Esophagus muscularis mucosa (tissue), 4 donors: Measurements from ENCODE around the gene PMAIP1.

Experiments
- CTCF ChIP-seq, 3 experiments: fragments of 200-600 bp in 2 of 3; fragments of 450-650 bp in 1 of 3; sonication (generic) in 2 of 3; IDR thresholded peaks; one replicate each; pipeline ENCODE4 v1.5.1; 2017 to 2019; ENCODE audit warnings: antibody characterized with exemption in 3 of 3, mild to moderate bottlenecking in 2 of 3, moderate library complexity in 1 of 3
- EP300 ChIP-seq: sonication (generic); formaldehyde crosslinking; IDR thresholded peaks from one replicate; pipeline ENCODE4 v1.6.1; 2017; ENCODE audit warnings: antibody characterized with exemption
- POLR2A ChIP-seq: fragments of 450-650 bp; IDR thresholded peaks from one replicate; pipeline ENCODE4 v1.6.1; 2017; ENCODE audit warnings: antibody characterized with exemption, moderate library complexity, mild to moderate bottlenecking, low read depth

GRCh38 chr18:59904011-59904601 lies 4.3 kb downstream of the PMAIP1 start:
- TF ChIP-seq EP300 (no peak), CTCF (IDR thresholded peaks at IDR 0.05) (no peak), POLR2A (no peak)
